Fibroblast of villous mesenchyme (primary cell): ENCODE results near the gene SYCE3. TPM values are rescaled to one million over a fixed set of nuclear protein-coding genes. Genes with fewer than 3 reads are reported as not detected.
"Not testable (repeated sequence)": the region's sequence is repeated elsewhere in the genome, so short reads cannot be mapped to it uniquely, and the experiment has no call there.

Experiments used
- DNase-seq: peaks from one replicate; pipeline ENCODE4 v3.0.0-alpha.2; 2010; ENCODE audit warnings: low read depth
- H3K4me3 ChIP-seq: 2 replicates; pipeline ENCODE4 v1.5.1; 2011; ENCODE audit warnings: low read depth, mild to moderate bottlenecking, low read length
- CTCF ChIP-seq: IDR thresholded peaks from 2 replicates; pipeline ENCODE4 v1.5.1; 2012; ENCODE audit warnings: low read depth, mild to moderate bottlenecking, low read length; ENCODE audit not compliant: insufficient read depth
- total RNA-seq: library from RNA; depleted of rRNA; stranded (reverse); fragments of >200 nt; gene quantifications from 2 replicates; pipeline ENCODE4 v1.2.3, GENCODE V29; 2012

SYCE3 gene
- total RNA-seq, 1 donor, result not detected

DNA sequence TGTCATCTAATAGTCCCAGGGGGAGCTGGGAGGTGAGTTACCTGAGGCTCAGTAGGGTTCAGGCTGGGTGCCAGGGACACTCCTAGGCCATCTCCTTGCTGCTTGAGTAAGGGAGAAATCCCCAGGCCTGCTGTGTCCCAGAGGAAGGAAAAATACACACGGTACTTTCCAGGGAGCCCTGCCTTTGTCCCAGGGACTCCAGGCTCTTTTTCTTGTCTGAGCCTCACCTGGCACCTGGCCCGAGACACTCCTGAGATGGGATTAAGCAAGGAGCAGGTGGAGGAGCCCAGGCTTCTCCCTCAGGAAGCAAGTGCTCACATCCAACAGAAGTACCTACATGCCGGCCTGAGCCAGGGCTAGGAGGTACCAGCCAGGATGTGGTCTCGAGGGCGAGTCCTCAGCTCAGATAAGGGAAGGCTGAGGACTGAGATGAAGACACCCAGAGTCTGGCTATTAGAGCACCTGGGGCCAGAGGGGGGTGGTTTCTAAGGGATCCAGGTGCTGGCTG lies 17.9 kb downstream of the SYCE3 start:
- DNase-seq, result no peak
- H3K4me3 ChIP-seq, result no peak overlapping the region
- TF ChIP-seq CTCF, result no peak

- peak; percentile 78 for DNase-seq
- peak; percentile 59 for TF ChIP-seq CTCF
- peak overlapping the region; percentile 29 for H3K4me3 ChIP-seq
These were observed 18.5 kb downstream of the SYCE3 start for GRCh38 chr22:50544078-50544745.

GRCh38 chr22:50542416-50542927 lies 20.2 kb downstream of the SYCE3 start:
- peak; percentile 39 for DNase-seq
- TF ChIP-seq CTCF, result no peak

GRCh38 chr22:50541667-50542026 lies 21.1 kb downstream of the SYCE3 start:
- H3K4me3 ChIP-seq, result not testable (repeated sequence)
- peak; percentile 95 for DNase-seq

More at GRCh38 chr22:50542416-50542927, 20.2 kb downstream of the SYCE3 start:
- H3K4me3 ChIP-seq, result no peak overlapping the region

DNA sequence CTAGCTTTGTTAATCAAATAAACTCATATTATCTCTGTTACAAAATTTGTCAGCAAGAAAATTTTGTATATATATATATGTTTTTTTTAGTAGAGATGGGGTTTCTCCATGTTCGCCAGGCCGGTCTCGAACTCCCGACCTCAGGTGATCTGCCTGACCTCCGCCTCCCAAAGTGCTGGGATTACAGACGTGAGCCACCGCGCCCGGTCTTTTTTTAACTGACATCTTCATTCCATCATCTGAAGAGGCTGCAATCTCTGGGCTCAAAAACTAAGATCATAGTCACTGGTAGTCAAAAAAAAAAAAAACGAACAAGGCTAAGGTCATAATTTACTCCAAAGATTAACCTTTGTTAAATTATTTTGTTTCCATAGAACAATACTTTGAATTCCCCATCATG lies 22.3 kb downstream of the SYCE3 start:
- no peak for TF ChIP-seq CTCF
- no peak for DNase-seq
- no peak overlapping the region for H3K4me3 ChIP-seq

GRCh38 chr22:50537765-50538164 lies 25.0 kb downstream of the SYCE3 start:
- no peak for DNase-seq
- no peak for TF ChIP-seq CTCF

DNA sequence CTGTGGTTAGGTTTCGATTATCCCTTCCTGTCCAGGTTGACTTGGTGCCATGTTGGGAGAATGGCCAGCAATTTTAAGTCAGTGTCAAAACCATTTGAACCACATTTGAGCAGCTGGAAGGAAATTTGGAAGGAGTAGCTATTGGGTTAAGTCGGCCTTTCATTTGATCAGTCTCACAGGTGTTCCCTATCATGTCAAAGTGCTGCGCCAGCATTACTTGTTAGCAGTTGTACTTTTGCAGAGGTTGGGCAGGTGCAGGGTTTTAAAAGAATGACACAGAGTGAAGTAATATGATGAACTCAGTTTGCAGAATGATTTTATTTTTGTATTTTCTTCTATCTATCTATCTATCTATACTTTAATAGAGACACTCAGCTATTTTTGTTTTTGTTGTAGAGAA lies 26.5 kb downstream of the SYCE3 start:
- DNase-seq, result no peak
- TF ChIP-seq CTCF, result no peak
- H3K4me3 ChIP-seq, result no peak overlapping the region

More at GRCh38 chr22:50537765-50538164, 25.0 kb downstream of the SYCE3 start:
- no peak overlapping the region for H3K4me3 ChIP-seq
